ENCODE results near the gene SURF1. TPM values are rescaled to one million over a fixed set of nuclear protein-coding genes. Genes with fewer than 3 reads are reported as not detected.

SURF1 gene
- polyA plus RNA-seq, 3 donors, result 60.5 to 140 (median 98.4) TPM

GRCh38 chr9:133322701-133323100, 33.6 kb downstream of the SURF1 start:
- intact Hi-C loops (cut with micrococcal nuclease), result no loop called here
- no peak overlapping the region for H3K4me2 ChIP-seq (replicated peaks; ENCODE audit: extremely low read depth, low read length, poor library complexity, severe bottlenecking)
- TF ChIP-seq CTCF (IDR thresholded peaks at IDR 0.05), result no peak
- H4K20me1 ChIP-seq (ENCODE audit: insufficient read depth, low read length), result no peaks in the 10 kb centered on the region
- Mint-ChIP-seq H3K36me3 (no peaks in the 10 kb centered on the region), H3K4me1 (peaks cover 5% of the 10 kb centered on the region), H3K4me3 (no peak overlapping the region), H3K27me3 (ENCODE audit: low read depth in 3 of 3) (peaks cover 5 to 15% (median 5%) of the 10 kb centered on the region in 3 donors), H3K27ac (no peak overlapping the region), H3K9me3 (peaks cover 0 to 4% (median 0%) of the 10 kb centered on the region in 7 donors)
- no peak overlapping the region for H2AFZ ChIP-seq (ENCODE audit: insufficient read depth, low read depth, low read length, poor library complexity, severe bottlenecking)
- H3K4me1 ChIP-seq (ENCODE audit: control insufficient read depth in 1 of 2, insufficient read depth in 2 of 2, low read length in 2 of 2), result no peaks in the 10 kb centered on the region
- H3K27ac ChIP-seq (ENCODE audit: low read depth in 1 of 2, low read length in 2 of 2), result no peak overlapping the region
- no peaks in the 10 kb centered on the region for H3K79me2 ChIP-seq (ENCODE audit: insufficient read depth, low read length)
- no peaks in the 10 kb centered on the region for H3K9me3 ChIP-seq (replicated peaks in 1 of 2; ENCODE audit: control insufficient read depth in 1 of 2, insufficient read depth in 1 of 2, low read length in 2 of 2)
- no peak overlapping the region for H3K9ac ChIP-seq (ENCODE audit: insufficient read depth, low read length, poor library complexity, severe bottlenecking)
- no peaks in the 10 kb centered on the region for H3K36me3 ChIP-seq (replicated peaks in 1 of 2; ENCODE audit: control insufficient read depth in 1 of 2, insufficient read depth in 2 of 2, low read length in 2 of 2)
- H3K4me3 ChIP-seq (replicated peaks in 1 of 3; ENCODE audit: low read depth in 2 of 3, low read length in 3 of 3), result no peak overlapping the region
- no peak for DNase-seq
- 54% methylated on average over 14 of the region's 14 CpGs for WGBS (ENCODE audit: insufficient coverage)
- H3K27me3 ChIP-seq (ENCODE audit: control insufficient read depth in 2 of 2, insufficient read depth in 2 of 2, low read length in 2 of 2), result no peaks in the 10 kb centered on the region

GRCh38 chr9:133321411-133321935, 34.8 kb downstream of the SURF1 start:
- 96% methylated on average over 10 of the region's 13 CpGs for WGBS (ENCODE audit: insufficient coverage)

More at GRCh38 chr9:133321411-133321935, 34.8 kb downstream of the SURF1 start:
- Mint-ChIP-seq H3K36me3 (no peaks in the 10 kb centered on the region), H3K9me3 (peaks cover 0 to 4% (median 0%) of the 10 kb centered on the region in 7 donors), H3K4me1 (peaks cover 5% of the 10 kb centered on the region), H3K27ac (no peak overlapping the region), H3K27me3 (ENCODE audit: low read depth in 3 of 3) (peaks cover 5 to 18% (median 7%) of the 10 kb centered on the region in 3 donors), H3K4me3 (no peak overlapping the region)
- intact Hi-C loops (cut with micrococcal nuclease), result no loop called here
- Histone ChIP-seq H3K4me2 (replicated peaks; ENCODE audit: extremely low read depth, low read length, poor library complexity, severe bottlenecking) (no peak overlapping the region), H3K9me3 (replicated peaks in 1 of 2; ENCODE audit: control insufficient read depth in 1 of 2, insufficient read depth in 1 of 2, low read length in 2 of 2) (no peaks in the 10 kb centered on the region), H3K36me3 (replicated peaks in 1 of 2; ENCODE audit: control insufficient read depth in 1 of 2, insufficient read depth in 2 of 2, low read length in 2 of 2) (no peaks in the 10 kb centered on the region), H3K27ac (ENCODE audit: low read depth in 1 of 2, low read length in 2 of 2) (no peak overlapping the region), H3K4me3 (replicated peaks in 1 of 3; ENCODE audit: low read depth in 2 of 3, low read length in 3 of 3) (no peak overlapping the region), H3K9ac (ENCODE audit: insufficient read depth, low read length, poor library complexity, severe bottlenecking) (no peak overlapping the region), H3K27me3 (ENCODE audit: control insufficient read depth in 2 of 2, insufficient read depth in 2 of 2, low read length in 2 of 2) (no peaks in the 10 kb centered on the region), H3K79me2 (ENCODE audit: insufficient read depth, low read length) (no peaks in the 10 kb centered on the region), H3K4me1 (ENCODE audit: control insufficient read depth in 1 of 2, insufficient read depth in 2 of 2, low read length in 2 of 2) (no peaks in the 10 kb centered on the region), H4K20me1 (ENCODE audit: insufficient read depth, low read length) (no peaks in the 10 kb centered on the region), H2AFZ (ENCODE audit: insufficient read depth, low read depth, low read length, poor library complexity, severe bottlenecking) (no peak overlapping the region)
- no peak for DNase-seq
- TF ChIP-seq CTCF (IDR thresholded peaks at IDR 0.05), result no peak

Measured in CD14-positive monocyte (primary cell).